Stimulated activated CD4-positive, alpha-beta T cell treated with anti-CD3 and anti-CD28 coated beads, Interleukin-1b, Interleukin-23, amount 100 ng/mL, for 4 hours (primary cell): Measurements from ENCODE around the gene SPHK1.
A peak's percentile ranks its signal among the peaks of the same experiment; 100 is the strongest.
"Not testable (repeated sequence)": the region's sequence is repeated elsewhere in the genome, so short reads cannot be mapped to it uniquely, and the experiment has no call there.

Source experiments
- DNase-seq, 2 donors: peaks; one replicate each; pipeline ENCODE4 v3.0.0-alpha.2; 2020; ENCODE audit warnings: low read depth in 2 of 2

SPHK1 gene

GRCh38 chr17:76384222-76384986 is at the start of gene SPHK1:
Gene SPHK1, plus strand, starts transcription at chr17:76384609. Its CDS starts 1,036 bp downstream, at chr17:76385645.
- DNase-seq, result peak; percentile 48 to 74

GRCh38 chr17:76335716-76336381 is 48.6 kb upstream of the SPHK1 start:
- DNase-seq, result no peak

- DNase-seq, result no peak
Measured at GRCh38 chr17:76336756-76337412, 47.5 kb upstream of the SPHK1 start.

GRCh38 chr17:76337413-76337777 is 47.0 kb upstream of the SPHK1 start:
- DNase-seq, result no peak

GRCh38 chr17:76341301-76341700 is 43.1 kb upstream of the SPHK1 start:
- DNase-seq, result no peak

- DNase-seq, result no peak
Measured at GRCh38 chr17:76343106-76343505, 41.3 kb upstream of the SPHK1 start.

- DNase-seq, result no peak
Measured at GRCh38 chr17:76345377-76345974, 38.9 kb upstream of the SPHK1 start.

- DNase-seq, result not testable (repeated sequence)
Measured at GRCh38 chr17:76346936-76347335, 37.5 kb upstream of the SPHK1 start.

- DNase-seq, result no peak
Measured at GRCh38 chr17:76350463-76350862, 33.9 kb upstream of the SPHK1 start.

- no peak for DNase-seq
Measured at GRCh38 chr17:76351526-76352071, 32.8 kb upstream of the SPHK1 start.

GRCh38 chr17:76353004-76353598 is 31.3 kb upstream of the SPHK1 start:
- DNase-seq, result peak in 1 of 2 donors; percentile 7

GRCh38 chr17:76353599-76354316 is 30.7 kb upstream of the SPHK1 start, which contains the start of gene PRPSAP1:
Gene PRPSAP1, minus strand, starts transcription at chr17:76353916. Its CDS starts 213 bp downstream, at chr17:76353703.
- peak; percentile 66 to 72 for DNase-seq

- no peak for DNase-seq
Measured at GRCh38 chr17:76354317-76354729, 30.1 kb upstream of the SPHK1 start.

- no peak for DNase-seq
Measured at GRCh38 chr17:76354747-76355310, 29.6 kb upstream of the SPHK1 start.

GRCh38 chr17:76356803-76357456 is 27.5 kb upstream of the SPHK1 start:
- no peak for DNase-seq

- DNase-seq, result no peak
Measured at GRCh38 chr17:76357597-76358158, 26.7 kb upstream of the SPHK1 start.

GRCh38 chr17:76359375-76359774 is 25.0 kb upstream of the SPHK1 start:
- DNase-seq, result no peak

- not testable (repeated sequence) for DNase-seq
Measured at GRCh38 chr17:76359776-76360175, 24.6 kb upstream of the SPHK1 start.

GRCh38 chr17:76360461-76360860 is 23.9 kb upstream of the SPHK1 start:
- DNase-seq, result no peak
